ENCODE data around the gene EGFL7.

EGFL7 gene

DNA sequence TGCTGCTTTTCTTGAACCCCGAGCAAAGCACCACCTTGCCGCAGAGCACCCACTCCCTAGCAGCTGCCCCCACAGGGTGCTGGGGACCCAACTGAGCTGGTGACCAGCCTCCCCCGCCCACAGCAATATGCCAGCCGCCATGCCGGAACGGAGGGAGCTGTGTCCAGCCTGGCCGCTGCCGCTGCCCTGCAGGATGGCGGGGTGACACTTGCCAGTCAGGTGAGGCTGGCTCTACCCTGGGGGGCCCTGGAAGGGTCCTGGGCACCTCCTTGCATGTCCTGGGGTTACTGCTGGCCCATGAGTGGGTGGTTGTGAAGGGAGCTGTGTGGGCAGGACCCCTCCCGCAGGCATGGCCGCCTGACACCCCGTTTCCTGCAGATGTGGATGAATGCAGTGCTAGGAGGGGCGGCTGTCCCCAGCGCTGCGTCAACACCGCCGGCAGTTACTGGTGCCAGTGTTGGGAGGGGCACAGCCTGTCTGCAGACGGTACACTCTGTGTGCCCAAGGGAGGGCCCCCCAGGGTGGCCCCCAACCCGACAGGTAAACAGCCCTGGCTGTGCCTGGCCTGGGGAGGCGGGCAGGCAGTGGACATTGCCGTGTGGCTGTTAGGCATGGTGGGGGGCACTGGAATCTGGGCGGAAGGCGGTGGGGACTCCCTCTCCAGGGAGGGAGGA lies 7.2 kb downstream of the EGFL7 start:
- intact Hi-C loops (cut with DNase I), result no loop called here
- DNase-seq, result no peak

DNA sequence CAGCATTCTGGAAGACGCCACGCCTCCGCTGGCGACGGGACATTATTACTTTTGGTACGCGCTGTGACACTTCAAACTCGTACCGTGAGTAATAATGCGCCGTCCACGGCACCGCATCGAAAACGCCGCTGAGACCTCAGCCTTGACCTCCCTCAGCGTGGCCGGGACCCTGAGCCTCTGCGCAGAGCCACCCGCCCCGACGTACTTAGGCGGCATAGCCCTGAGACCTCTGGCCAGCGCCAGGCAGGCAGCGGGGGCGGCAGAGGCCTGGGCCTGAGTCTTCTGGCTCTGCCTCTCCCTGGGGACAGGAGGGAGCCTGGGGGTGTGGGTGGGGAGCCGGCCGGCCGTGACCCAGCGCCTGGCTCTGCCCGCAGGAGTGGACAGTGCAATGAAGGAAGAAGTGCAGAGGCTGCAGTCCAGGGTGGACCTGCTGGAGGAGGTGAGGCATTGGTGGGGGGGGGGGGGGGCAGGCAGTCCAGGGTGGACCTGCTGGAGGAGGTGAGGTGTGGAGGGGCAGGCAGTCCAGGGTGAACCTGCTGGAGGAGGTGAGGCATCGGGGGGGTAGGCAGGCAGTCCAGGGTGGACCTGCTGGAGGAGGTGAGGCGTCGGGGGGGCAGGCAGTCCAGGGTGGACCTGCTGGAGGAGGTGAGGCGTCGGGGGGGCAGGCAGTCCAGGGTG lies 8.0 kb downstream of the EGFL7 start:
- intact Hi-C loops (cut with DNase I), result no loop called here
- no peak for DNase-seq

DNA sequence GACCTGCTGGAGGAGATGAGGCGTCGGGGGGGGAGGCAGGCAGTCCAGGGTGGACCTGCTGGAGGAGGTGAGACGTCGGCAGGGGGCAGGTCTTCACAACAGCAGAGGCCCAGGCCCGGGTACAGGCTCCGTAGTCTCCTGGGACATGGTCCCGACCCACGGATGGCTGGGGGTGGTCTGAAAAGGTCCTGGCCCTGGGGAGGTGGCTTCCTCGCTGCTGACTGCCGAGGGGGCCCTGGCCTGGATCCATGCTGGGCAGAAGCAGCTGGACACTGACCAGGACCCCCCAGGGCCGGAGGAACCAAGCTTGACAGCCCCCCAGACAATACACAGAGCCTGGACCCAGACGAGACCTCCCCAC lies 8.5 kb downstream of the EGFL7 start:
- no peak for DNase-seq
- intact Hi-C loops (cut with DNase I), result no loop called here

DNA sequence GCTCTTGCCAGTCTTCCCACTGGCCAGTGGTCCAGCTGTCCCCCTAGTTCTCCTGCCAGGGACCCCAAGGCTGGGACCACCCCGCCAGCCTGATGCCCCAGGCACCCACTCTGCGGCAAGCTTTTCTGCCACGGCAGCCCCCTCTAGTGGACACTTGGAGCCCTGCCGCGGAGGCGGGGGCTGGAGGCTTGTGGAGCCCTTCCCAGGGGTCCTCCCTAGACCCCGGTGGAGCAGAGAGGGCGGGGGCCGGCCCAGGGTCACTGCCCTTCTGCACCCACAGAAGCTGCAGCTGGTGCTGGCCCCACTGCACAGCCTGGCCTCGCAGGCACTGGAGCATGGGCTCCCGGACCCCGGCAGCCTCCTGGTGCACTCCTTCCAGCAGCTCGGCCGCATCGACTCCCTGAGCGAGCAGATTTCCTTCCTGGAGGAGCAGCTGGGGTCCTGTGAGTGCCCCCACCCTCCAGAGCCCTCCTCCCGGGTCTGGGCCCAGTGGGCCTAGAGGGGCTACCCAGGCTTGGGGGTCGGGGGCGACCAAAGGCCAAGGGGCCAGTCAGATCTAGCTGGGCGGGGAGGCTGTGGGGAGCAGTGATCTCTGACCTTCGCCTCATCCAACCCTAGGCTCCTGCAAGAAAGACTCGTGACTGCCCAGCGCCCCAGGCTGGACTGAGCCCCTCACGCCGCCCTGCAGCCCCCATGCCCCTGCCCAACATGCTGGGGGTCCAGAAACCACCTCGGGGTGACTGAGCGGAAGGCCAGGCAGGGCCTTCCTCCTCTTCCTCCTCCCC lies 9.1 kb downstream of the EGFL7 start:
- intact Hi-C loops (cut with DNase I), result no loop called here
- DNase-seq, result peak in 1 of 10 donors; percentile 25

DNA sequence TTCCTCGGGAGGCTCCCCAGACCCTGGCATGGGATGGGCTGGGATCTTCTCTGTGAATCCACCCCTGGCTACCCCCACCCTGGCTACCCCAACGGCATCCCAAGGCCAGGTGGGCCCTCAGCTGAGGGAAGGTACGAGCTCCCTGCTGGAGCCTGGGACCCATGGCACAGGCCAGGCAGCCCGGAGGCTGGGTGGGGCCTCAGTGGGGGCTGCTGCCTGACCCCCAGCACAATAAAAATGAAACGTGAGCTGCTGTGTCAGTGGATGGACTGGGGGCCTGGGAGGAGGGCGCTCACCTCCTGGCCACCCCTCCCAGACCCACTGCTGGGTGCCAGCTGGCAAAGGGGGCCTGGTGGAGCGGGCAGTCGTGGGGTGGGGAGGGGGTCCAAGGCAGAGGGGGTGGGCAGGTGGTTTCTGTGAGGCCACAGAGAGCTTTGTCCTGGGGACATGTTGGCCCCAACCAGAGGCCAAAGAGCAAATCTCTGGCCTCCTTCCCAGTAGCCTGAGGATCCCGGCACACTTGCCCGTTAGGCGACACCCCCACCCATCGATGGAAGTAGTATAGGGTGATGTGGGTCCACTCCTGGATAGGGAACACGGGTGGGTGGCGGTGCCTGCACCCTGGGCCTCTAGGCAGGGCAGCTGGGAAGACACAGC lies 9.8 kb downstream of the EGFL7 start:
- intact Hi-C loops (cut with DNase I), result no loop called here
- no peak for DNase-seq

DNA sequence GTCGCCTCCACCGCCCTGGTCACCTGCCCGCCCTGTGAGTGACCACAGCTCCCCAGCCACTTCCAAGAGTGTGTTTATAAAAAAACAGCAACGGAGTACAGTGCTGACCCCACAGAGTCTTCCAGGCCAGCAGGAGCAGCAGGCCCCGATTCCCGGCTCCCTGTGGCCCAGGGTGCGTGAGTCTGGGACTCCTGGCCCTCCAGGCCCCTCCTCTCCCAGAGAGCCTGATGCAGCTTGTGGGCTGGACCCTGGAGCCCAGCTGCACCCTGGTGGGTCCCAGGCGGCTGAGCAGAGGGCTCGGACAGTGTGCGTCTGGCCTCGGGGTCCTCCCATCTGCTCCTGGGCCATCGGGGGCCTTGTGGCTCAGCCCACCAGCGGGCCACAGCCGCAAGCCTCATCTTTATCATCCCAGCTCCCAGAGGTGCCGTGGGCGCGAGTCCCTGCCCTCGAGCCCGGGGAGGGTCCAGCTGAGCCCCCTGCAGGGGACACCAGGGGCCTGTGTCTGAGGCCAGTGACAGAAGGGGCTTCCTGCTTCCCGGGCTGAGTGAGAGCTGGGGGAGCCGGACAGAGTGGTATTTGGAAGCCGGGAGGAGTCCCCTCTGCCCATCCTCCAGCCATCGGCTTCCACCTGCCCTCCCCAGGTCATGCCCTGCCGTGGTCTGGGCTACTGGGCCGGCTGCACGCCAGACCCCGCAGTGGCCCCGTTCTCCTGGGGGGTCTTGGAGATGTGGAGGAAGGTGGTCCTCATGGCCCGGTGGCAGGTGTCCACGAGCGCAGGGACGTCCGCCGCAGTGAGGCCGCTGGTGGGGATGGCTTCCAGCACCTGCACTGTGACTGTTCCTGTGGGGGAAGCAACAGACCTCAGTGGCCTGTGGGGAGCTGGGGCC lies 10.6 kb downstream of the EGFL7 start:
- intact Hi-C loops (cut with DNase I), result no loop called here
- no peak for DNase-seq

DNA sequence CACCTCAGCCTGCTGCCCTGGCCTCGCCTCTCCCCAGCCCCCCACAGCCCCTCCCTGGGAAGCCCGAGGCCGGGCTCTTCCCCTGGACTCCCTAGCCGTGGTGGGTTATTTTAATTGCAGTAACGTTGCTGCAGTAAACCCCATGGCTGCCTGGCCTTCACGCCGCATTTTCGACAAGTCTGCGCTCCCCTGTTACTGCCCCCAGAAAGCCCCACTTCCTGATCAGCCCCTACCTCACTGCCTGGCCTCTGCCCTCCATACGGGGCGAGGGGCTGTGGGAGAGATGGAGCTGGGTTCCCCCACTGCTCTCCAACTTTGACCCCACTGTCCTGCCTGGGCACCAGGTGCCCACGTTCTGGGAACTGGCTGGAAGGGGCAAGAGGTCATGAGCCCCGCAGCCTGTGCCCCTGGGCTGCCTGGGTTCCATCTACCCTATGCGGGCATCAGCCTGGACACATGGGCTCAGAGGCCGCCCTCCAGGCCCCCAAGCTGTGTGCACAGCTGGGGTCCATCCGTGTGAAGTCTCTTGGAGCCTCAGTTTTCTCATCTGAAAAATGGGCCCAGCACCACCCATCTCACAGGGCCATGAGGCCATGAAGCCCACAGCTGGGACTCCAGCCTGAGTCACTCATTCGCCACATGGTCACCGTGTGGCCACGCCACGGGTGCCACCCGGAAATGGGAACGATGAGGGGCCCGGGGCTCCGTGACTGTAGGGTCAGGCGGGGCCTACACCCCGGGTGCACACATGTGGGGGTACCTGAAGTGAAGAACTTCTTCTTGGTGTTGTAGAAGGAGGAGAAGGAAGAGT lies 11.5 kb downstream of the EGFL7 start:
- DNase-seq, result no peak

DNA sequence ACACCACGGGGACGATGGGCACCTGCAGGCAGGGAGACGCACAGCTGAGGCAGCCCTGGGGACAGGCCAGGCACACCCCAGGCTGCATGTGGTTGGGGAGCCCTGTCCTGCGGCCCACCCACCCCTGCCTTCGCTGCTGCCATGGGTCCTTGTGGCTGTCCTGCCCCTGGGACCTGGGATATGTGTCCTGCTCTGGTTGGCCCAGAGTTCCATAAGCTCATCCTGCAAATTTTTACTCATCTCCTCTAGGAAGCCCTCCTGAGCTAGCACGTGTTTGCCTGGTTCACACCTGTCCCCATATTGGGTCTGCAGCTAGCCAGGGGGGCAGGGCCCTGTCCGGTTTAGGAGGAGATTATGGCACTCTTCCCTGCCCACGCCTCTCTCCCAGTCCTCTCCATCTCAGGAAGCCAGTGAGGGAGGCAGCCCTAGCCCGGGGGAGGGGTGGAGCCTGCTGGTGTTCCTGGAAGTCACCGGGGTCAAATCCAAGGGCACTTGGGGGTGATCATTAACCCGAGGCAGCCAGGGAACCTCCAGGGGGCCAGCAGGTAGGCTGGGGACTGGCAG lies 12.2 kb downstream of the EGFL7 start:
- no peak for DNase-seq
- intact Hi-C loops (cut with DNase I), result no loop called here

More for the DNA sequence above, 11.5 kb downstream of the EGFL7 start:
- intact Hi-C loops (cut with DNase I), result no loop called here

DNA sequence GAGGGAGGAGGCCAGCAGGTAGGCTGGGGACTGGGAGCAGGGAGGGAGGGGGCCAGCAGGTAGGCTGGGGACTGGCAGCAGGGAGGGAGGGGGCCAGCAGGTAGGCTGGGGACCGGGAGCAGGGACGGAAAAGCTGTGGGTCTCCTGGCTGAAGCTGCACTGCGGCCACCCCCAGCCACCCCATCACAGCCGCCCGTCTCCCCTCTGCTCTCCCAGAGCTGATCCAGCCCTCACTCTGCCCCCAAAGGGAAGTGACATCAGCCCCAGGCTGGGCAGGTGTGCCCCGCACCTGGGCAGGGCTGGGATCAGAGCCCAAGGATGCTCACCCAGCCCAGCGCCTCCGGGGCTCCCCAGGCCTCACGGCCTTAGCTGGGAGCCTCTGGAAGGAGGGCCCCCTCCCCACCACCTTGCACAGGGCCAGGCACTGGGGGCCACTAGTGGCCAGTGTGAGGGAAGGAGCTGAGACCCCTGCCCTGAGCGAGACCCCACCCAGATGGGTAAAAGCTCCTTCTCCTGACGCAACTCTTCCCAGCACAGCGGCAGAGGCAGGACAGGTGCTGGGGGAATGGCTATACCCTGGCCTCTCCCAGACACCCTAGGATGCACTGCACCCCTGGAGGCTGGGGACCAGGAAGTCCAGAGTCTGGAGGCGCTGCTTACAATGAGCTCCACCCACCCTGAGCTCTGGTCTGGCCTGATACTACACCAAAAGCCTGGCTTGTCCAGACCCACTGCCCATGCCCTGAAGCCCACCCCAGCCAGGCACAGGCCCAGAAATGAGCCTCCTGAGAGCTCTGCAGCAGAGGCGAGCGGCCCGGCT lies 13.0 kb downstream of the EGFL7 start:
- intact Hi-C loops (cut with DNase I), result no loop called here
- no peak for DNase-seq

DNA sequence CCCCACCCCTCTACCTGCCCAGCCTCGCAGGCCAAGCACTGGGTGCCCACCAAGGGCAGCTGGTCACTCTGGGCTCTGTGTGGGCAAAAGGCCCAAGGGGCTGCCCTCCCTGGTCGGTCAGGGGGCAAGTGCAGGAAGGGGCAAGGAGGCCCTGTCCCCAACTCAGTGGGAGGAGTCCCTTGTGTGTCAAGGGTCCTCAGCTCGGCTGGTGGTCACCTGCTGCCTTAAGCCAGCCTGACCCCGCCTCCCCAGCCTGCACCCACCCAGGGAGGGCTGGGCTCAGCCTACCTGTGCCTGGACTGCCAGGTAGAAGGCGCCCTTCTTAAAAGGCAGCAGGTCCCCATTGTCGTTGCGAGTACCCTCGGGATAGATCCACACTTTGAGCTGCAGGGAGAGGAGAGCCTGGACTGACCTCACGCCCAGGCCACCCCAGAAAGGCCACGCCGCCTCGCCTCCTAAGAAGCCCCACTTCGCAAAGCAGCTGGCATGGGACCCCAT lies 13.6 kb downstream of the EGFL7 start:
- intact Hi-C loops (cut with DNase I), result no loop called here
- no peak for DNase-seq

DNA sequence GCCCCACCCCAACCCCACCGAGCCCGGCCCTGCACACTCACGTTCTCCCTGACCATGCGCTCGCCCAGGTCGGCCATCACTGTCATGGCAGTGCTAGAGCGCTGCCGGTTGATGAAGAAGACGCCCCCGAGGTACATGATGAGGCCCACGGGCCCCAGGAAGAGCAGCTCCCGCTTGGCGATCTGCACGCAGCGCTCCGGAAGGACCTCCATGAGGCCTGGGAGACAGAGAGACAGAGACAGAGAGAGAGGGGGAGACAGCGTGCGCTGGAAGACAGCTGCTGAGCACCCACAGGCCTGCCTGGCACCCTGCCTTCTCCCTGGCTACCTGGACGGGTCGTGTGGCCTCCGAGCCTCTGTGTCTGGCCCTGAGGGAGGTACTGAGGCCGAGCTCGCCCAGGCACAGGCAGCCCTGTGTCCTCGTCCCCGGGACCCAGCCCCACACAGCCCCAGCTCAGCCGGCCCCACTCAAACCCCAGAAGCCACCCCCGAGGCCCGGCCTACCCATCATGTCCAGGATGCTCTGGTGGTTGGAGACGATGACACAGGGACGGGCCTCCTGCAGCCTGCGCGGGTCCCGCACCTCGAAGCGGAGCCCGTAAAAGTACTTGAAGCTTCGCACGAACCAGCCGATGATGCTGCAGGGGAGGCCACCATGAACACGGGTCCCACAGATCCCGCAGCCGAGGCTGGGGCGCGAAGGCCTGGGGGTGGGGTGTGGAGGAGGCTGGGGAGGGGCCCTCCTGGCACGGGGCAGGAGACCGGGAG lies 14.4 kb downstream of the EGFL7 start:
- intact Hi-C loops (cut with DNase I), result no loop called here
- no peak for DNase-seq

DNA sequence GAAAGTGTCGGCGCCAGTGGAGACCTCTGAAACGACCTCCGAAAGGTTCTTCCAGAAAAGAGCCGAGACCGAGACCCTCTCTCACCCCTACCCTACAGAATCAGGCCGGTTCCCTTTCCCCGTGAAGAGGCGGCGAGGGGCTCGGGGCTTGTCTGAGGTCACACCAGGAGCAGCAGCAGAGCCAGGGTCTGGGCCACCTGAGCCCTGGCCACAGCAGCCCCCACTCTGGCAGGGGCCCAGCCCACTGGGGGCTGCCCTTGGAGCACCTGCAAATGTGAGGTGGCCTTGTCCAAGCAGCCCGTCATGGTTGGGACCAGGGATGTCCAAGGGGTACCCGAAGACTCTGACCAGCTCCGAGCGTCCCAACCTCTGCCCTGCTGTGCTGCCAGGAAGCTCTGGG lies 15.3 kb downstream of the EGFL7 start:
- DNase-seq, result no peak
- intact Hi-C loops (cut with DNase I), result no loop called here

DNA sequence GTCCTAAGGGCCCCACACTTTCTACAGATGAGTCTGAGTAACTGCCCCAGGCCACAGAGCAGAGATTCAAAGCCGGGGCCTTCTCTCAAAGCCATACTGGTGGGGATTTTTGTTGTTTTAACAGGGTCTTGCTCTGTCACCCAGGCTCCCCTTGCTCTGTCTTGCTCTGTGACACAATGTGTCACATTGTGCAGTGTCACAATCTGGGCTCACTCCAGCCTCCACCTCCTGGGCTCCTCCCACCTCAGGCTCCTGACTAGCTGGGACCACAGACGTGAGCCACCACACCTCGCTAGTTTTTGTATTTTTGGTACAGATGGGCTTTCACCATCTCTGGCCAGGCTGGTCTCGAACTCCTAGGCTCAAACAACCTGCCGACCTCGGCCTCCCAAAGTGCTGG lies 15.9 kb downstream of the EGFL7 start:
- intact Hi-C loops (cut with DNase I), result no loop called here
- DNase-seq, result no peak

DNA sequence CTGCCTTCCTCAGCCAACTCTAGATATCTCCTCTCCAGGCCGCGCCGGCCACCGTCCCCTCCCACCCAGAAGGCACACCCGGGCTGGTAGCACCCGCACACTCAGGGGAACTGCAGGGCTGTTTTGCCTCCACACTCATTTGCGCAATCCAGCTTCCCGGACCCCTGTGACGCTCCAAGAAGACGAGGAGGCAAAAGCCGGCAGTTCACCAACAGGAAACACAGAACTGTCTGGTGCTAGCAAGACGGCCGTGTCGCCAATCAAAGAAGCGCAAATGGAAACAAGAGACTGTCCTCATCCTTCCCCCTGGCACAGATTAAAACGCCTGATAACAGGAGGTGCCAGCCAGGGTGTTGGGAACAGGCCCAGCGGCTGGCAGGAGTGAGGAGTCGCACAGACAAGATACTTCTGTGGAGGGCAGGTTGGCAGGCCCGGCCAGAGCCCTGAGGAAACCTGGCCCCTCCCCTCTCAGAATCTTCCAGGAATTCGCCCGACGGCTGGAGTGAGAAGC lies 16.8 kb downstream of the EGFL7 start:
- peak in 1 of 10 donors; percentile 40 for DNase-seq
- intact Hi-C loops (cut with DNase I), result no loop called here

DNA sequence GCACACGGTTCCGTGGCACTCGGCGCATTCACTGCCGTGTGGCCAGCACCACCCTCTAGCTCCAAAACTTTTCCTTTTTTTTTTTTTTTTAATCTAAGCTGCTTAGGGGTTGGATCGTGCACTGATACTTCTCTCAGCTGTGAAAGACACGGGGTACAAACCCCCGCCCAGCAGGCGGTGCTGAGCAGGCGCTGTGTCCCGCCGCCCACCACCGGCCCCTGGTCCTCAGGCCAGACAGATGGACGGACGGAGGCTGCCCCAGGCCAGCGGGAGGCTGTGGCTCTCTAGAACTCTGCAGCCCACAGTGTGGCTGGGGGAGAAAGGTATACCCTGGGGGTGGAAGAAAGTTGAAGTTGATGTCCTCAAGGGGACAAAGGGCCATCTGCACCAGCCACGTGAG lies 18.3 kb downstream of the EGFL7 start:
- DNase-seq, result no peak
- intact Hi-C loops (cut with DNase I), result no loop called here

DNA sequence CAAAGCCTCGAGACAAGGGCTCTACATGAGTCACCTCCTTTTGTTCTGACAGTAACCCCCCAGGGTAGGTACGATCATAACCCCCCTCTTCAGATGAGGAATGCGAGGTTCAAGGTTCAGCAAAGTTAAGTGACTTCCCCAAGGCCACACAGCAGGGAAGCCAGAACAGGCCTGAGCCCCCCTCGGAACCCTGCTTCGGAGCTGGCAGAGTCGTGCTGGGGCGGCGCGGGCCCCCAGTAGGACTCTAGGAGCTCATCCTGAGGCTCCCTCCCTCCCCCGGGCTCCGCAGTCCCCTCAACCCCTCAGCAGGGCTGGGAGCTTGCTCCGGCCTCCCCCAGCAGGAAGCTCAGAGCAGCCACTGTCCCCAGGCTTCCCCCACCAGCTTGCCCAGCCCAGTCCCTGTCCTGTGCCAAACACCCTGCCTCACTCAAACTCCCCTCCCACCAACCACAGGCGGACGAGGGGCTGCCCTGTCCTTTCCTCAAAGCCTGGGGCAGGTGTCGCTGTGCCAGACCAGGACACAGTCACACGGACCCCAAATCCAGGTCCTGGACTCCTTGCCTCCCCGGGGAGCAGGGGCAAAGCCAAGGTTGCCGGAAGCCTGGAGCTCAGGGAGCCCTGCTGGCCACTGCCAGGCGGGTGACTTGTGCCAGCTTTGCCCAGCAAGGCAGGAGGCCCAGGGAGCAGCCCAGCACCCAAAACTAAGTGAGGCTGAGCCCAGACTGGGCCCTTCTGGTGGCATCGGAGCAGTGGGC lies 19.4 kb downstream of the EGFL7 start:
- no peak for DNase-seq
- intact Hi-C loops (cut with DNase I), result no loop called here
